Nephron (organoid): ENCODE data around the gene TMEM33.

Source experiments
- H3K27ac Mint-ChIP-seq, 3 experiments: 2 replicates each; pipeline ENCODE4 v1.8.0; 2020; ENCODE audit warnings: mixed read lengths in 3 of 3, mild to moderate bottlenecking in 2 of 3, moderate library complexity in 1 of 3
- H3K27me3 Mint-ChIP-seq: 2 replicates; pipeline ENCODE4 v1.8.0; 2021; ENCODE audit warnings: low read depth, mild to moderate bottlenecking, moderate library complexity, mixed read lengths
- H3K36me3 Mint-ChIP-seq: 2 replicates; pipeline ENCODE4 v1.8.0; 2020; ENCODE audit warnings: low read depth, mixed read lengths
- H3K4me1 Mint-ChIP-seq: 2 replicates; pipeline ENCODE4 v1.8.0; 2020; ENCODE audit warnings: mixed read lengths
- H3K4me3 Mint-ChIP-seq, 3 experiments: 2 replicates each; pipeline ENCODE4 v1.8.0; 2020; ENCODE audit warnings: mild to moderate bottlenecking in 3 of 3, mixed read lengths in 3 of 3, moderate library complexity in 2 of 3
- H3K9me3 Mint-ChIP-seq: 2 replicates; pipeline ENCODE4 v1.8.0; 2020; ENCODE audit warnings: mixed read lengths
- CTCF ChIP-seq, 3 experiments: fragments of 200-600 bp; sonication (generic); IDR thresholded peaks; one replicate each; pipeline ENCODE4 v1.5.0; 2021; ENCODE audit warnings: antibody characterized with exemption in 3 of 3; ENCODE audit not compliant: unreplicated experiment in 3 of 3

Gene TMEM33

DNA sequence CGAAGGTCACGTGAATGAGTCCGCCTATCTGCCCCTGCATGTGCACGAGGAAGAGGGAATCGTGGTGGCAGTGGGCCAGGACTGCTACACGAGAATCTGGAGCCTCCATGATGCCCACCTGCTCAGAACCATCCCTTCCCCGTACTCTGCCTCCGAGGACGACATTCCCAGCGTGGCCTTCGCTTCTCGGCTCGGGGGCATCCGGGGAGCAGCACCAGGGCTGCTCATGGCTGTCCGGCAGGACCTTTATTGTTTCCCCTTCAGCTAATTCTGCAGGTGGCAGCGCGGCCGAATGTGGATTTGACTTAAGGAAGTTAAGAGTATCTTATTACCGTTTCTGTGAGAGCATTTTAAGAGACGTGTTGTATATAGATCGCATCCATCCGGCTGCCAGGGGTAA lies 47.5 kb downstream of the TMEM33 start:
- Mint-ChIP-seq H3K9me3 (no peaks in the 10 kb centered on the region), H3K27ac (no peak overlapping the region), H3K4me1 (no peaks in the 10 kb centered on the region), H3K4me3 (no peak overlapping the region), H3K27me3 (peaks cover 3% of the 10 kb centered on the region), H3K36me3 (no peaks in the 10 kb centered on the region)
- no peak for TF ChIP-seq CTCF (IDR thresholded peaks at IDR 0.05; ENCODE audit: unreplicated experiment in 3 of 3)

GRCh38 chr4:41985151-41985550 lies 49.9 kb downstream of the TMEM33 start:
- peaks cover 14% of the 10 kb centered on the region for H3K4me1 Mint-ChIP-seq
- H3K27me3 Mint-ChIP-seq, result peaks cover 3% of the 10 kb centered on the region
- no peak overlapping the region for H3K27ac Mint-ChIP-seq
- no peaks in the 10 kb centered on the region for H3K36me3 Mint-ChIP-seq
- no peaks in the 10 kb centered on the region for H3K9me3 Mint-ChIP-seq
- no peak for TF ChIP-seq CTCF (IDR thresholded peaks at IDR 0.05; ENCODE audit: unreplicated experiment in 3 of 3)
- no peak overlapping the region for H3K4me3 Mint-ChIP-seq

- Mint-ChIP-seq H3K27me3 (no peaks in the 10 kb centered on the region), H3K4me3 (peak overlapping the region; percentile 93 to 100 (median 97)), H3K4me1 (peaks cover 24% of the 10 kb centered on the region), H3K27ac (peak overlapping the region; percentile 84 to 96 (median 89)), H3K36me3 (no peaks in the 10 kb centered on the region), H3K9me3 (no peaks in the 10 kb centered on the region)
- no peak for TF ChIP-seq CTCF (IDR thresholded peaks at IDR 0.05; ENCODE audit: unreplicated experiment in 3 of 3)
Measured at GRCh38 chr4:41989994-41990364, 54.8 kb downstream of the TMEM33 start.

- Mint-ChIP-seq H3K27me3 (no peaks in the 10 kb centered on the region), H3K9me3 (no peaks in the 10 kb centered on the region), H3K36me3 (no peaks in the 10 kb centered on the region), H3K27ac (peak within 1 kb of the TSS; percentile 84 to 96 (median 89)), H3K4me1 (peaks cover 24% of the 10 kb centered on the region), H3K4me3 (peak within 1 kb of the TSS; percentile 93 to 100 (median 97))
- peak; percentile 38 to 60 (median 42) for TF ChIP-seq CTCF (IDR thresholded peaks at IDR 0.05; ENCODE audit: unreplicated experiment in 3 of 3)
Measured at GRCh38 chr4:41990365-41991111, 55.3 kb downstream of the TMEM33 start, which contains the start of gene SLC30A9. Gene SLC30A9, plus strand, starts transcription at chr4:41990530. Its CDS starts 122 bp downstream, at chr4:41990652.

GRCh38 chr4:41991916-41992767 lies 56.9 kb downstream of the TMEM33 start:
- peak overlapping the region; percentile 93 to 100 (median 97) for H3K4me3 Mint-ChIP-seq
- H3K9me3 Mint-ChIP-seq, result no peaks in the 10 kb centered on the region
- no peaks in the 10 kb centered on the region for H3K36me3 Mint-ChIP-seq
- no peak overlapping the region for H3K27ac Mint-ChIP-seq
- no peak for TF ChIP-seq CTCF (IDR thresholded peaks at IDR 0.05; ENCODE audit: unreplicated experiment in 3 of 3)
- H3K4me1 Mint-ChIP-seq, result peaks cover 24% of the 10 kb centered on the region
- no peaks in the 10 kb centered on the region for H3K27me3 Mint-ChIP-seq
